HL-60 (cell line): ENCODE results near the gene ETHE1.

ENCODE experiments used
- GABPA ChIP-seq: IDR thresholded peaks from 2 replicates; pipeline ENCODE4 v1.6.1; 2012; ENCODE audit warnings: low read depth
- POLR2AphosphoS5 ChIP-seq: IDR thresholded peaks from 2 replicates; pipeline ENCODE4 v1.6.1; 2012; ENCODE audit warnings: low read depth
- SPI1 ChIP-seq: IDR thresholded peaks from 2 replicates; pipeline ENCODE4 v1.6.1; 2012; ENCODE audit warnings: low read depth, mild to moderate bottlenecking, borderline replicate concordance
- TF ChIP-seq, protein P1 (sequence below): IDR thresholded peaks from 2 replicates; pipeline ENCODE4 v1.6.1; 2012; ENCODE audit warnings: low read depth; ENCODE audit not compliant: insufficient replicate concordance
- TF ChIP-seq, protein P2 (sequence below): IDR thresholded peaks from one replicate; pipeline ENCODE4 v1.5.1; 2011; ENCODE audit warnings: low read length, control low read depth, inconsistent platforms; ENCODE audit not compliant: insufficient read depth

DNA sequence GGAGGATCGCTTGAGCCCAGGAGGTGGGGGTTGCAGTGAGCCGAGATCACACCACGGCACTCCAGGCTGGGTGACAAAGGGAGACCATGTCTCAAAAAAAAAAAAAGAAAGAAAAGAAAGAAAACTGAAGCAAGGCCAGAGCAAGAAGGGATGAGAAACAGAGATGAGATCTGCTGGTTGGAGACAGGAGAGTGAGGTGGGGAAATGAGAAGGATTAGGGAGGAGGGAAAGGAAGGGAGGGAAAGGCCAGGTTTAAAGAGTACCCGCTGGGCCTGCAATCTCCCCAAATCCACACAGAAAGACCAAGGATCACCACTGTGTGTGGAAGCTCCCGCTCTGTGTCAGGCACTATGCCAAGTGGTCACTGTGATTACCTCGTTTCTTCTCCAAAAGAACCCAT lies 45.3 kb downstream of the ETHE1 start:
- TF ChIP-seq, protein P1, sequence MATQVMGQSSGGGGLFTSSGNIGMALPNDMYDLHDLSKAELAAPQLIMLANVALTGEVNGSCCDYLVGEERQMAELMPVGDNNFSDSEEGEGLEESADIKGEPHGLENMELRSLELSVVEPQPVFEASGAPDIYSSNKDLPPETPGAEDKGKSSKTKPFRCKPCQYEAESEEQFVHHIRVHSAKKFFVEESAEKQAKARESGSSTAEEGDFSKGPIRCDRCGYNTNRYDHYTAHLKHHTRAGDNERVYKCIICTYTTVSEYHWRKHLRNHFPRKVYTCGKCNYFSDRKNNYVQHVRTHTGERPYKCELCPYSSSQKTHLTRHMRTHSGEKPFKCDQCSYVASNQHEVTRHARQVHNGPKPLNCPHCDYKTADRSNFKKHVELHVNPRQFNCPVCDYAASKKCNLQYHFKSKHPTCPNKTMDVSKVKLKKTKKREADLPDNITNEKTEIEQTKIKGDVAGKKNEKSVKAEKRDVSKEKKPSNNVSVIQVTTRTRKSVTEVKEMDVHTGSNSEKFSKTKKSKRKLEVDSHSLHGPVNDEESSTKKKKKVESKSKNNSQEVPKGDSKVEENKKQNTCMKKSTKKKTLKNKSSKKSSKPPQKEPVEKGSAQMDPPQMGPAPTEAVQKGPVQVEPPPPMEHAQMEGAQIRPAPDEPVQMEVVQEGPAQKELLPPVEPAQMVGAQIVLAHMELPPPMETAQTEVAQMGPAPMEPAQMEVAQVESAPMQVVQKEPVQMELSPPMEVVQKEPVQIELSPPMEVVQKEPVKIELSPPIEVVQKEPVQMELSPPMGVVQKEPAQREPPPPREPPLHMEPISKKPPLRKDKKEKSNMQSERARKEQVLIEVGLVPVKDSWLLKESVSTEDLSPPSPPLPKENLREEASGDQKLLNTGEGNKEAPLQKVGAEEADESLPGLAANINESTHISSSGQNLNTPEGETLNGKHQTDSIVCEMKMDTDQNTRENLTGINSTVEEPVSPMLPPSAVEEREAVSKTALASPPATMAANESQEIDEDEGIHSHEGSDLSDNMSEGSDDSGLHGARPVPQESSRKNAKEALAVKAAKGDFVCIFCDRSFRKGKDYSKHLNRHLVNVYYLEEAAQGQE: no peak
- TF ChIP-seq, protein P2, sequence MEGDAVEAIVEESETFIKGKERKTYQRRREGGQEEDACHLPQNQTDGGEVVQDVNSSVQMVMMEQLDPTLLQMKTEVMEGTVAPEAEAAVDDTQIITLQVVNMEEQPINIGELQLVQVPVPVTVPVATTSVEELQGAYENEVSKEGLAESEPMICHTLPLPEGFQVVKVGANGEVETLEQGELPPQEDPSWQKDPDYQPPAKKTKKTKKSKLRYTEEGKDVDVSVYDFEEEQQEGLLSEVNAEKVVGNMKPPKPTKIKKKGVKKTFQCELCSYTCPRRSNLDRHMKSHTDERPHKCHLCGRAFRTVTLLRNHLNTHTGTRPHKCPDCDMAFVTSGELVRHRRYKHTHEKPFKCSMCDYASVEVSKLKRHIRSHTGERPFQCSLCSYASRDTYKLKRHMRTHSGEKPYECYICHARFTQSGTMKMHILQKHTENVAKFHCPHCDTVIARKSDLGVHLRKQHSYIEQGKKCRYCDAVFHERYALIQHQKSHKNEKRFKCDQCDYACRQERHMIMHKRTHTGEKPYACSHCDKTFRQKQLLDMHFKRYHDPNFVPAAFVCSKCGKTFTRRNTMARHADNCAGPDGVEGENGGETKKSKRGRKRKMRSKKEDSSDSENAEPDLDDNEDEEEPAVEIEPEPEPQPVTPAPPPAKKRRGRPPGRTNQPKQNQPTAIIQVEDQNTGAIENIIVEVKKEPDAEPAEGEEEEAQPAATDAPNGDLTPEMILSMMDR: no peak
- TF ChIP-seq POLR2AphosphoS5: no peak
- no peak for TF ChIP-seq GABPA
- no peak for TF ChIP-seq SPI1
